HG02970 (cell line): ENCODE data around the gene KLHL5.
"Not testable (repeated sequence)": the region's sequence is repeated elsewhere in the genome, so short reads cannot be mapped to it uniquely, and the experiment has no call there.

Experiments
- ATAC-seq: cut with Tn5 transposase; IDR thresholded peaks from one replicate; pipeline ENCODE4 v1.9.1; 2021; ENCODE audit warnings: mild to moderate bottlenecking, moderate library complexity, moderate number of reproducible peaks; ENCODE audit not compliant: unreplicated experiment, low FRiP score

KLHL5 gene

DNA sequence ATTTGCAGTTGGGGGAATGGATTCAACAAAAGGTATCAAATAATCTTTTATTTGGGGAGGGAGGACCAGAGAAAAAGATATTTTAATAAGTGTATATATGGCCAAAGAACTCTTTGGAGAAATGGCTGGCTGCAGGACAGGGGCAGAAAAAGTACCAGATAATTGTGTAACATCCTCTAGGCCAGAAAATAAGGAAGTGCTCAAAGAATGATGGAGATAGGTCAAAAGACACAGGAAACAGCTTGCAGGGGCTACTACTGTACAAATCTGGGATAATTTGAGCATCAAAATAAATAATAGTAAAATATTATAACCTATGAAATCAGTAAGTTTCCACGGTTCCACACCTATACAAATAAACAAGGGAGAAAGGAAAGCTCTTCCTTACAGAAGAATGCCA is 34.8 kb downstream of the KLHL5 start:
- no peak for ATAC-seq

DNA sequence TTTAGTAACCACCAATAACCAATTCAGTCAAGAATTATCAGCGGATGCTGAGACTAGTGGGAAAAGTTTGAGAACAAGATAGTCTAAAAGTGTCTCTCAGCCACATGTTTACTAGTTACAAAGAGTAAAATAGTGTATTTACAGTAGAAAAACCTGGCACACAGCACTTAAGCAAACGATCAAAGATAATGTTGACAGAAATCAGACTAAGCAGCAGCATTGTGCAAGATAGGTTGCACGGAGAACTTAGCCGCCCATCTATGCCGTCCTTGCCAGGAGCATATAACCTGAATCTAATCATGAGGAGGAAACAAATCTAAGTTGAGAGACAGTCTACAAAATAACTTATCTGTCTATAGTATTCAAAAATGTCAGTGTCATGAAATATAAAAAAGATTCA is 35.3 kb downstream of the KLHL5 start:
- ATAC-seq: no peak

DNA sequence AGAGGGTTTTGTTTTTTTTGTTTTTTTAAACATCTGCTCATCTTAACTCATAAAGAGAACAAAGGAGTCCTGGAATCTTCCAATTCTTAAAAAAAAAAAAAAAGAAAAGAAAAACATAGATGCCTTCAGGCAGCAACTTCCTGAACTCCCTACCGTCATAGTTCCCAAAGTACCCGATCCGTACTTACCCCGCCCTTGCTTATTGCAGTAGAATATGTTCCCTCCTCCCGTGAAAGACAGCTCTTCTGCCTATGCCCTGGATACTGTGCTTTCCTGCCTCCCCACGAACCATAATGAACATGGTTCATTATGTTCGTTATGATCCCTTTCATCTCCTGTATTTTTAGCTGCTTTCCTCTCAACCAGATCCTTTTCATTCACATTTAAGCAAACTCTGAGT is 40.3 kb downstream of the KLHL5 start:
- ATAC-seq: no peak

DNA sequence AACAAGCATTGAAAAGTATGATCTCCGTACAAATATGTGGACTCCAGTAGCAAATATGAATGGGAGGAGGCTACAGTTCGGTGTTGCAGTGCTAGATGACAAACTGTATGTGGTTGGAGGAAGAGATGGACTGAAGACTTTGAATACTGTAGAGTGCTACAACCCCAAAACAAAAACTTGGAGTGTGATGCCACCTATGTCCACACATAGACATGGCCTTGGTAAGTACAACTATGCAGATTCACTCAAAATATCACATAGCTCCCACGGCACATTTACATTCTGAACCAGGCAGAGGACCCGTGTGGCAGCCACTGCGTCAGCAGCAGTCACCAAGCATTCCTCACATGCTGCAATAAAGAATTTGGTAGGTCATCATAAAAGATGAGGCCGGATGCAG is 41.3 kb downstream of the KLHL5 start:
- no peak for ATAC-seq

DNA sequence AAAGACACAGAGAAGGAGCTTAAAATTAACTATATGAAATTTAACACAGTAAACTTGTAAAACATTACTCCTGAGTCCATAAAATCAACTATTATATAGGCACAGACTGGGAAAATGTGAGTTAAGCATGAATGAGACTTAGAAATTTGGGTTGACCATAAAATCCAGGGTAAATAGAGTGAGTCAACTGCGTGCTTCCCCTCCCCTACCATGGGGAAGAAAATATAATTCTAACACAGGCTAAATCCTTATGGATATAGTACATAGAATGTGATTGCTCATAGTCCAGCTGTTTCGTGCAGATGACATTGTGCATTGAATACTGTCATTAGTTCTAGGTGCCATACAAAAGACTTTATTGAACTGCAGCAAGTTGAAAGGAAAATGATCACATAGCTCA is 42.2 kb downstream of the KLHL5 start:
- no peak for ATAC-seq

DNA sequence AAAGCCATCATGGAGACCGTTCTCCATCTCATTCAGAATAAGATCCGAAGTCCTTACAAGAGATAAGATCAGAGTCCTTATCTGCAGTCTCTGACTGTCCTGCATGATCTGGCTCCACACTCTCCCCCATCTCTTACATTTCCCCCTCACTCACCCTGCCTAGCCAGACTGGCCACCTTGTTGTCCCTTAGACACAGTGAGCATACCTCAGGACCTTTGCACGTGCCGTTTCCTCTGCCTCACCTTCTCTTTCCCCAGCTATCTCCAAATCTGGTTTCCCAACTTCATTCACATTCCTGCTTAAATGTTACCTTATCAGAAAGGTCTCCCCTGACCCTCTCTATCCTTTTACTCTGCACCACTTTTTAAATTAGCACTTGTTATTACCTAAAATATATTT is 44.0 kb downstream of the KLHL5 start:
- ATAC-seq: no peak

DNA sequence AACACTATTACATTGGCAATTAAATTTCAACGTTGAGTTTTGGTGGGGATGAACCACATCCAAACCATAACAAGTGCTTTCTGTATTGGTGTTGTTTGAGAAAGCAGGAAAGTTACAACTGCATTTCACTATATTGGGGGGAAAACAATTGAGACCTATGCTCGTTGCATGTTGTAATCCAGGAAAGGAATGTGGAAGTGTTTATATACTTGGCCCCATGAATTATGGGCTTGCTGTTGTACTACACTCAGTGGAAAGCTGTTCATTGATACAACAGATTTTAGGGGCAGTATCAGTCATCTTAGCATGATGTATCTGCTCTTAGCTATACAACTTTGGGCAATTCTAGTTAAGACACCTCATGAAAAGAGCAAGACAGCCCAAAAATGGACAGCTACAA is 52.4 kb downstream of the KLHL5 start:
- ATAC-seq: no peak

DNA sequence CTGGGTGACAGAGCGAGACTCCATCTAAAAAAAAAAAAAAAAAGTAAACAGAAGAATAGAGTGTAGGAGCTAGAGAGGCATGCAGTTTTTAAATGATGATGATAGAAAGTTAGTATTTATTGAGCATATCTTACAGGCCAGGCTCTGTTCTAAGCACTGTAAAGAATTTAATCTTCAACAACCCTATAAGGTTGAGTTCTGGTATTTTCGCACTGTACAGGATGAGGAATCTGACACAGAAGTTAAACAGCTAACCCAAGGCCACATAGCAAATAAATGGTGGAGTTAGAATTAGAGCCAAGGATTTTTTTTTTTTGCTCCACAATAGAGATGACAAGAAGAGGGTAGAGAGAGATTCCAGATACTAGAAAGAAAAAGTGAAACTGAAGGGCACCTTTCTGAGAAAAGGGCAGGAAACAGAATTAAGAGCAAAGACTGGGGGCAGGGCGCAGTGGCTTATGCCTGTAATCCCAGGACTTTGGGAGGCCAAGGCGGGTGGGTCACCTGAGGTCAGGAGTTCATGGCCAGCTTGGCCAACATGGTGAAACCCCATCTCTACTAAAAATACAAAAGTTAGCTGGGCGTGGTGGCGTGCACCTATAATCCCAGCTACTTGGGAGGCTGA is 56.1 kb downstream of the KLHL5 start:
- no peak for ATAC-seq

DNA sequence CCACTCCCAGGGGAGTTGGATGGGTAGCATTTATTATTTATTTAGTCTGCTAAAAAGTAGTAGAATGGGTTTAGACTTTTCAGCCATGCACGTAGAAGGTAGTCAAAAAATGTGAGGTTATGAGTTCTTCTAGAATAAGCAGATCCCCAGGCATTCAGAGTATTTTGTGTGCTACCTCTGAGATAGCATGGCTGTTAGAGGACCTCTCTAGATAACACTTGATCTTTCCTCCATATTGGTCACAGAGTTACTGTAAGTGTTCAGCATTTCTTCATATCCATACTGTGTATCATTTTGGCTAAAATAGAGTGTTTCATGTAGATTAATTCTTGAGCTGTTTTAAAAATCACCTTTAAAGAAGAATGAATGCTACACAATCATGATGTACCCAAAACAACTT is 58.4 kb downstream of the KLHL5 start:
- no peak for ATAC-seq

DNA sequence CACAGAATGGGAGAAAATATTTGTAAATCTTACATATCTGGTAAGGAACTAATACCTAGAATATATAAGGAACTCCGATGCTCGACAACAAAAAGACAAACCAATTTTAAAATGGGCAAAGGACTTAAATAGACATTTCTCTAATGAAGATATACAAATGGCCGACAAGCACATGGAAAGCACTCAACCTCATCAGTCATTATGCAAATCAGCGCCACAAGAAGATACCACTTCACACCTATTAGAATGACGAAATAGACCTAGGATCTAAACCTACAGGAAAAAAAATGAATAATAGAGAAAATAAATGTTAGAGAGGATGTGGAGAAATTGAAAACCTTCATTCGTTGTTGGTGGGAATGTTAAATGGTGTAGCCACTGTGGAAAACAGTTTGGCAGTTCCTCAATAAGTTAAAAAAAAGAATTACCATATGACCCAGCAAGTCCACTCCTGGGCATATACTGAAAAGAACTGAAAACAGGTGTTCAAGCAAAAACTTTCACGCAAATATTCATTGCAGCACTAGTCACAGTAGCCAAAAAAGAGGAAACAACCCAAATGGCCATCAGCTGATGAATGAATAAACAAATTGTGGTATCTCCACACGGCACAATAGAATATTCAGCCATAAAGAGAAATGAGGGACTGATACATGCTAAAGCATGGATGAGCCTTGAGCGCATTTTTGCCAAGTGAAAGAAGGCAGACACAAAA is 63.0 kb downstream of the KLHL5 start:
- ATAC-seq: peak; percentile 53

DNA sequence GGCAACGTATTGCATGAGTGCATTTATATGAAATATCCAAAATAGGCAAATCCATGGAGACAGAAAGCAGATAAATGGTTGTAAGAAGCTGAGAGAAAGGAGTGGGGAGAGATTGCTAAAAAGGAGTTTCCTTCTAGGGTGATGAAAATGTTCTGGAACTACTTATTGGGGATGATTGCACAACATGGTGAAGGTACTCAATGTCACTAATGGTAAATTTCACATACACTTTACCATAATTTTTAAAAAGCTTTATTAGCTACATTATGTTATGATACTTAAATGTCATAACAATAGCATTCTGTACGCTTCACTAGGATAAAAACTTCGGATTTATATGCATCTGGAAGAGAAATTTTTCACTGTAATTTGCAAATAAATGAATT is 63.6 kb downstream of the KLHL5 start:
- no peak for ATAC-seq

DNA sequence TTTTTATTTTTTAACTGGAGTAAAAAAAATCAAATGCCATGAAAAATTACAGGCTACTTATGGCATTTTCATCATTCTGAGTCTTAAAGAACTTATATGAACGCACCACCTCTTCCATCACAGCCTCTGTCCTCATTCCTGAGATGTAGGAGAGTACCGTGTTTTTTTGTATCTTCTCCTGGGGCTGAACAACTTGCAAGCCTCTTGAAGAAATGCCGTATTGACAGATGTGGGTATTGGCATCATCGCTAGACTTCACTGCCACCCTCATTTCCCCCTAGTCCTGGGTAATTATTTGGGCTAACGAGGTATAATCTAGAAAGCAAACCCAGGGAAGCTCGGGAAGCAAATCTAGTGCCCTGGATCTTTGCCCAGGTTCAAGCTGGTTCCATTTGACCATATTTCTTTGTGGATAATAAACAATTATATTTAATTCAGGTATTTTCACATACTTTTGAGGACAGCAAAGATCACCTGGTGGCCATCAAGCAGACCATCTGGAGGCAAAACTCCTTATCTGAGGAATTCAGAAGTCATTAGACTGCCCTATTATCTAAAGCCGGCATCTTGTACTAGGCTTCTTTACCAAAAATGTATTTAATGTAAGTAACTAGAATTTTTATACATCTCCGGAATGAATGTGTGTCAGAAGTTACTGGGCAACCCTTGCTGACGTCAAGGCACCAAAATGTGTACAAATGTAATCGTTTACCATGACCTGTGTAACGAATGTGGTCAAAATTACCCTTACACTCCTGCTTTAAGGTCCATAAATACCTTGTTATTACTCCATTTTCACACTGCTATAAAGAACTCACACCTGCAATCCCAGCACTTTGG is 64.4 kb downstream of the KLHL5 start:
- no peak for ATAC-seq

DNA sequence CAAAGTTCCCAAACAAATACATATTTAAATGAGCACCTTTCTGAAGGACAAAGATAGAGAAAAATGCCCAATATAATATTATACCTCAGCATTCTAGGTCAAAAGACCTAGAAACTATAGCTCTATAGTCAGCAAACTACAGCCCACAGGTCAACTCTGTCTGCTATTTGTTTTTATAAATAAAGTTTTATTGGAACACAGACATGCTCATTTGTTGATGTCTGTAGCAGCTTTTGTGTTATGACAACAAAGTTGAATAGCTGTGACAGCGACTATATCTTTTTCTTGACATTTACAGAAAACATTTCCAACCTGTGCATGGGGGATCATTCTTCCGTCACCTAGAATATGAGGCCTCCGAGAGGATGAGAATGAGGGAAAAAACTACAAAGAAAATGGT is 71.6 kb downstream of the KLHL5 start:
- no peak for ATAC-seq

DNA sequence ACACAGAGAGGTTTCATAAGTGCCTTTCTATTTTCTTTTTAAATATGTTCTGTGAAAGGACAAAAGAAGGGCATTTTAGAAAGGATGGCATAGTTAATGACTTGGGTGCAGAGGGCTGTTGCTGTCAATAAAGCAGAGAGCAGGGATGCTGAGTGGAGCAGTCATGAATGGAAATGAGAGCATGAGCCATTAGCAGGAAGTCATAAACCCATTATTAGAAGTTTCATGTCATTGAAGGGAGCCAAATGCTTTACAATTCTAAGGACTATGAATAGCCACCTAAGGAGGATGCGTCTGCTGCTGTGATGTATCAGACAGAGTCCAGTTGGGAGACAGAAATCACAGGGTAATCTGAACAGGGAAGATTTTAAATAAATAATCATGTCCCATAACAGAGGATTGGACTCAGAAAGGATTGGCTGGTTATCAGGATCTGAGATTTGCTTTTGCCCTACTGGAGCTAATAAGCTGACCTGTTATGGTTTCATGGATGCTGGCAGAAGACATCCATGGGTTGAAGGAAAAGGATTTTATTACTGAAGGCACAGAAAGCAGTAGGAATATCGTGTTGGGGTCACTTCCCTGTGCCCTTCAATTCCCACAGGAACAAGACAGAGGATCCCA is 72.8 kb downstream of the KLHL5 start:
- ATAC-seq: no peak

DNA sequence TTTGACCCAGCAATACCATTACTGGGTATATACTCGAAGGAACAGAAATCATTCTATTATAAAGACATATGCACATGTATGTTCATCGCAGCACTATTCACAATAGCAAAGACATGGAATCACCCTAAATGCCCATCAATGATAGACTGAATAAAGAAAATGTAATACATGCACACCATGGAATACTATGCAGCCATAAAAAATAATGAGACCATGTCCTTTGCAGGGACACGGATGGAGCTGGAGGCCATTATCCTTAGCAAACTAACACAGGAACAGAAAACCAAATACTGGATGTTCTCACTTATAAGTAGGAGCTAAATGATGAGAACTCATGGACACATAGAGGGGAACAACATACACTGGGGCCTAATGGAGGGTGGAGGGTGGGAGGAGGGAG is 76.2 kb downstream of the KLHL5 start:
- not testable (repeated sequence) for ATAC-seq

DNA sequence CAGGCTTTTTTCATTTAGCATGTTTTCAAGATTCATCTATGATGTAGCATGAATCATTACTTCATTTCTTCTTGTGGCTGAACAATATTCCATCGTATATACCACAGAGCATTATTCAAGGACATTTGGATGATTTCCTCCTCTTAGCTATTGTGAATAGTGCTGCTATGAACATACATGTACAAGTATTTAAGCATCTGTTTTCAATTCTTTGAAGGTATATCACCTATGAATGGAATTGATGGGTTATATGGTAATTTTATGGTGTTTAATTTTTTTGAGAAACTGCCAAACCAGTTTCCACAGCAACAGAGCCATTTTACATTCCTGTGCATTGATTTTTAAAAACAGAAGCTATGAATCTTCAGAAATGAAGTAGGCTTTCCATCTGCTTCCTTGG is 84.2 kb downstream of the KLHL5 start:
- ATAC-seq: no peak

DNA sequence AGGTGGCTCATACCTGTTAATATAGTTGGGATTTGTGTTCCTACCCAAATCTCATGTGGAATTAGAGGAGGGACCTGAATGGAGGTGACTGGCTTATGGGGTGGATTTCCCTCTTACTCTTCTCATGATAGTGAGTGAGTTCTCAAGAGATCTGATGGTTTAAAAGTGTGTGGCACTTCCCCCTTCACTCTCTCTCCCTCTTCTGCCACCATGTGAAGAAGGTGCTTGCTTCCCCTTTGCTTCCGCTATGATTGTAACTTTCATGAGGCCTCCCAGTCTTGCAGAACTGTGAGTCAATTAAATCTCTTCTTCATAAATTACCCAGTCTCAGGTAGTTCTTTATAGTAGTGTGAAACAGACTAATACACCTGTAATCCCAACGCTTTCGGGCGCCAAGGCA is 92.0 kb downstream of the KLHL5 start:
- ATAC-seq: no peak

DNA sequence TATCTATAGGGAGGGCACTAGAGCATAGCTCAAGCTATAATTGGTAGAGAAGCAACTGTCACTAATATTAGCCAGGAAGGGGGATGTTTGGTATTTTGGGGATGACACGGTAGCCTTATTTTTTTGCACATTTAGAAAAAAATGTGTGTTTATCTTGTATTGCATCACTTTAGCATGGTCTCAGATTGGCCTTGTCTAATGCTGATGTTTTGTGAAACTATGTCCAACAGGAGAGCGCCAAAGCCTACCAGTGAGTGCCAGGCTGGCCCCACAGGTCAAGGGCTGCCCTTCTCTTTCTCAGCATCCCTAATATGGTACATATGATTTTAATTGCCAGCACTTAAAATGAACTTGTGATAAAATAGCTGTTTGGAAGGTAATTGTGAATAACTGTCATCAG is 95.5 kb downstream of the KLHL5 start:
- no peak for ATAC-seq

DNA sequence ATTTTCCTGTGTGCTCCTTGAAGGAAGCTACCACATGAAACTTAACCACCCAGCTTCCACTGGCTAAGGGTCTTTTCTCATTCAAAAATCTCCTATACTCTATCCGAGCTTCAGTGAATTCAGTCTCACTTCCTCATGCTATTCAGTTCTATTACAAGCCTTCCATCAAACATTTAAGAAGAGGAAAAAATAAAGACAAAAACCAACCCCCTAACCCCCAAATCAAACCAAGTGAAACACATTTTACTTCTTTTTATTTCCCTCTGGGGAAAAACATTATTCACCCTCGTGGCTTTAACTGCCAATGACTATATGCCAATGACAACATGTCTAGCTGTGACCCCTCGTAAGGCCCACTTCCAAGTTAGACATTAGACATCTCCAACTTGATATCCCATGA is 104.1 kb downstream of the KLHL5 start:
- ATAC-seq: no peak

DNA sequence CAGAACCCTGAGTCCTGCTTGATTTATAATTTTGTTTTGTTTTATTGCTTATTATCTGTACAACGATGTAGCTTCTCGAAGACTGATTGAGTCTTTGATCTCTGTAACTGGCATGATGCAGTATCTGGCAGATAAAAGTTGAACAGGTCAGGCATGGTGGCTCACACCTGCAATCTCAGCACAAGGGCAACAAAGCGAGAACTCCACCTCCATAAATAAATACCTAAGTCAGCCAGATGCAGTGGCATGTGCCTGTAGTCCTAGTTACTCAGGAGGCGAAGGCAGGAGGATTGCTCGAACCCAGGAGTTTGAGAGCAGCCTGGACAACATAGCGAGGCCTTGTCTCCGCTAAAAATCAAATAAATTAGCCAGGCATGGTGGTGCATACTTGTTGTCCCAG is 104.6 kb downstream of the KLHL5 start:
- no peak for ATAC-seq

DNA sequence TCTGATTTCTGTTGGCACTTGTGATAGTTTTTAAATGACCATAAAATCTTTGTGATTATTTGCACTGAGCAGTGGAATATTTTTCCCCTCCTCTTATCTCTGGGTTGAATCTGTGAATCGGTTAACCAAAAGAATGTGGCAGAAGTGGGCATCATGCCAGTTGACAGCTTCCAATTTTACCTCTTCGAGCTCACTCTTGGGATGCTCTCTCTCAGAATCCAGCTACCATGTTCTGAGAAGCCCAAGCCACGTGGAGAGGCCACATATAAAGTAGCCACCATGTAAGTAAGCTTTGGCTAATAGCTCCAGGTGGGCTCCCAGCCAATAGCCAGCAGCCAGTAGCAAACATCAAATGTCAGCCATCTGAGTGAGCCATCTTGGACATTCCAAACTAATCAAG is 107.4 kb downstream of the KLHL5 start:
- ATAC-seq: no peak
